ENCODE results near the gene EGFR.

Gene EGFR

GRCh38 chr7:55086413-55087201 lies 67.8 kb downstream of the EGFR start:
- Histone ChIP-seq H3K4me1 (ENCODE audit: control insufficient read depth in 2 of 2, insufficient read depth in 2 of 2, low read length in 2 of 2) (peaks cover 2 to 9% of the 10 kb centered on the region in 2 donors), H3K4me3 (ENCODE audit: low read length in 2 of 2) (peak overlapping the region in 1 of 2 donors; percentile 42), H3K27ac (ENCODE audit: low read depth in 2 of 2, low read length in 2 of 2) (peak overlapping the region; percentile 60 to 61), H3K9me3 (ENCODE audit: control insufficient read depth in 2 of 2, low read length in 2 of 2) (no peaks in the 10 kb centered on the region), H3K9ac (ENCODE audit: low read depth in 1 of 2, low read length in 2 of 2) (no peak overlapping the region), H3K36me3 (ENCODE audit: control insufficient read depth in 2 of 2, insufficient read depth in 2 of 2, low read length in 2 of 2) (peaks cover 0 to 8% of the 10 kb centered on the region in 2 donors), H3K27me3 (ENCODE audit: control insufficient read depth in 2 of 2, insufficient read depth in 2 of 2, low read length in 2 of 2) (no peaks in the 10 kb centered on the region)

- H3K9ac ChIP-seq (ENCODE audit: low read depth in 1 of 2, low read length in 2 of 2): no peak overlapping the region
- H3K36me3 ChIP-seq (ENCODE audit: control insufficient read depth in 2 of 2, insufficient read depth in 2 of 2, low read length in 2 of 2): peaks cover 0 to 8% of the 10 kb centered on the region in 2 donors
- H3K4me1 ChIP-seq (ENCODE audit: control insufficient read depth in 2 of 2, insufficient read depth in 2 of 2, low read length in 2 of 2): peaks cover 0 to 7% of the 10 kb centered on the region in 2 donors
- H3K27ac ChIP-seq (ENCODE audit: low read depth in 2 of 2, low read length in 2 of 2): peak overlapping the region in 1 of 2 donors; percentile 35
- H3K4me3 ChIP-seq (ENCODE audit: low read length in 2 of 2): no peak overlapping the region
- H3K27me3 ChIP-seq (ENCODE audit: control insufficient read depth in 2 of 2, insufficient read depth in 2 of 2, low read length in 2 of 2): no peaks in the 10 kb centered on the region
- no peaks in the 10 kb centered on the region for H3K9me3 ChIP-seq (ENCODE audit: control insufficient read depth in 2 of 2, low read length in 2 of 2)
Observed at GRCh38 chr7:55087521-55087961, 68.7 kb downstream of the EGFR start.

DNA sequence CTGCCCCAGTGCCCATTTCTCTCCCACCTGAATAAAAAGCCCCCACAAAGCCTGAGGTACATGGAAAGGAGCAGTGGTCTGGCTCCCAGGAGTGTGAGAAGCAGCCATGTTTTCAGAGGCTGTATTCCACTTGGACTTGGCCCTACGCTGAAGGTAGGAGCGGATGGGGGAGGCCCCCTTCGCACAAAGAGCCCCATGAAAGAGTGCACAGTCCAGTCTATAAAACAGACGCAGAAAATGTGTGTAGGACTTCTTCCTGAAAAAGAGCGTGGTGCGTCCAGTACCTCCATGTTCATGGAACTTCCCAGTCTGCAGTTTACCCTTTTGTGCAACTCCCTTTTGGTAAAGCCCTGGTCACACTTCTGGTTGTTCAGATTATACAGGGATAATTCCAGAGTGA lies 69.3 kb downstream of the EGFR start:
- Histone ChIP-seq H3K4me1 (ENCODE audit: control insufficient read depth in 2 of 2, insufficient read depth in 2 of 2, low read length in 2 of 2) (peaks cover 0 to 7% of the 10 kb centered on the region in 2 donors), H3K27ac (ENCODE audit: low read depth in 2 of 2, low read length in 2 of 2) (no peak overlapping the region), H3K36me3 (ENCODE audit: control insufficient read depth in 2 of 2, insufficient read depth in 2 of 2, low read length in 2 of 2) (peaks cover 0 to 3% of the 10 kb centered on the region in 2 donors)

GRCh38 chr7:55088620-55089019 lies 69.8 kb downstream of the EGFR start:
- Histone ChIP-seq H3K27ac (ENCODE audit: low read depth in 2 of 2, low read length in 2 of 2) (no peak overlapping the region), H3K36me3 (ENCODE audit: control insufficient read depth in 2 of 2, insufficient read depth in 2 of 2, low read length in 2 of 2) (no peaks in the 10 kb centered on the region), H3K27me3 (ENCODE audit: control insufficient read depth in 2 of 2, insufficient read depth in 2 of 2, low read length in 2 of 2) (no peaks in the 10 kb centered on the region), H3K9me3 (ENCODE audit: control insufficient read depth in 2 of 2, low read length in 2 of 2) (no peaks in the 10 kb centered on the region), H3K9ac (ENCODE audit: low read depth in 1 of 2, low read length in 2 of 2) (no peak overlapping the region), H3K4me1 (ENCODE audit: control insufficient read depth in 2 of 2, insufficient read depth in 2 of 2, low read length in 2 of 2) (peaks cover 0 to 7% of the 10 kb centered on the region in 2 donors), H3K4me3 (ENCODE audit: low read length in 2 of 2) (no peak overlapping the region)

More for the DNA sequence above, 69.3 kb downstream of the EGFR start:
- Histone ChIP-seq H3K4me3 (ENCODE audit: low read length in 2 of 2) (no peak overlapping the region), H3K9me3 (ENCODE audit: control insufficient read depth in 2 of 2, low read length in 2 of 2) (no peaks in the 10 kb centered on the region), H3K9ac (ENCODE audit: low read depth in 1 of 2, low read length in 2 of 2) (no peak overlapping the region), H3K27me3 (ENCODE audit: control insufficient read depth in 2 of 2, insufficient read depth in 2 of 2, low read length in 2 of 2) (no peaks in the 10 kb centered on the region)

DNA sequence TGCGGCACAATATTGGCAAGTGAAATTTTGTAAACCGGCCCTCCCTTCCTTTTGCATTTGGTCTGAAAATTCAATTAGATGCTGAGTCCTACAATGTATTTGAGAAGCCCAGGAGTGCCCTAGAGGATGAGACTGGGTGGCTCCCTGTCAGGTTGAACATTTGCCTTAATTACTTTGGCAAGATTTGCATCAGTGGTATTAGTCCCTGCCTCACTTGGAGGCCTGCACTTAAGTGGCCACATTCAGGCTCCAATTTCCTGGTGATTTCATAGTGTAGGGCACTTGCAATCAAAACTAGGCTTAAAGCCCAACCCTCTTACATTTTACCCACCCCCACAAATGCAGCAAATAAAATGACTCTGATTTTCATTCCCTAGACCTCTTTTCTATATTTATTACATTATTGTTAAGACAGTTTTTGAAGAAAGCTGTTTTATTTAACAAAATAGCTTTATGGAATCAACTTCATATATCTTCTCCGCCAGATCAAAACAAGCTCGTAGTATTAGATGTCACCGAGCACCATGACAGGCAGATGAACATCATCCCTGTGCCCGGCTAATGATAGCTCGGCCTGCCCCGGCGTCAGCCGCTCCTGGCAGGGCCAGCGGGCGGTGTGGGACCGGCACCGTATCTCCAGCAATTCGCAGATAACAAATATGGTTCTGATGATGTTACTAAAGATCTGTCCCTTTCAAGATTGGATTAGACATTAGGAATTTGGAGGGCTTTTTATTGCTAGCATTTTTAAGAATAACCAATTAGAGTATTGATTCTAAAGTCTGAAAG lies 73.6 kb downstream of the EGFR start:
- H3K27me3 ChIP-seq (ENCODE audit: control insufficient read depth in 2 of 2, insufficient read depth in 2 of 2, low read length in 2 of 2): no peaks in the 10 kb centered on the region
- H3K4me3 ChIP-seq (ENCODE audit: low read length in 2 of 2): no peak overlapping the region
- H3K4me1 ChIP-seq (ENCODE audit: control insufficient read depth in 2 of 2, insufficient read depth in 2 of 2, low read length in 2 of 2): peaks cover 0 to 3% of the 10 kb centered on the region in 2 donors
- H3K27ac ChIP-seq (ENCODE audit: low read depth in 2 of 2, low read length in 2 of 2): no peak overlapping the region
- H3K9ac ChIP-seq (ENCODE audit: low read depth in 1 of 2, low read length in 2 of 2): no peak overlapping the region
- no peaks in the 10 kb centered on the region for H3K36me3 ChIP-seq (ENCODE audit: control insufficient read depth in 2 of 2, insufficient read depth in 2 of 2, low read length in 2 of 2)
- H3K9me3 ChIP-seq (ENCODE audit: control insufficient read depth in 2 of 2, low read length in 2 of 2): no peaks in the 10 kb centered on the region

DNA sequence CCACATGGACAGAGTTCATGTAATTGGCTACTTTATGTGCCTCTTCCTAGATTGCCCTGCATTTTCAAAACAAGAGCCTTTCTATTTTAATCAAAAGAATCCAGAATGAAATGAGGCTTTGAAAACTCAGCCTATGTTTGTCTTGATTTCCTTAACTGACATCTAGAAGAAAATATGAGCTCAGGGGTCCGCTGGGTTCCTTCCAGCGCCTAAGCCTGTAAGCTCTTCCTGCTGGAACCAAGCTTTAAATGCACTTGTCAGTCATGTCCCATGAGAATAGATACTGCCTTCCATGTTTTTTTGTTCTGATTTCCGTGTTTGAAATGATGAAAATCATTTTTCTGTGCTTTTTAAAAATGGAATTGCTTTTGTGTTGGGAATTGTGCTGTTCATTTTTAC lies 74.2 kb downstream of the EGFR start:
- H3K4me3 ChIP-seq (ENCODE audit: low read length in 2 of 2): no peak overlapping the region
- H3K9ac ChIP-seq (ENCODE audit: low read depth in 1 of 2, low read length in 2 of 2): no peak overlapping the region
- no peaks in the 10 kb centered on the region for H3K27me3 ChIP-seq (ENCODE audit: control insufficient read depth in 2 of 2, insufficient read depth in 2 of 2, low read length in 2 of 2)
- no peak overlapping the region for H3K27ac ChIP-seq (ENCODE audit: low read depth in 2 of 2, low read length in 2 of 2)
- H3K4me1 ChIP-seq (ENCODE audit: control insufficient read depth in 2 of 2, insufficient read depth in 2 of 2, low read length in 2 of 2): peaks cover 0 to 3% of the 10 kb centered on the region in 2 donors
- H3K36me3 ChIP-seq (ENCODE audit: control insufficient read depth in 2 of 2, insufficient read depth in 2 of 2, low read length in 2 of 2): no peaks in the 10 kb centered on the region
- no peaks in the 10 kb centered on the region for H3K9me3 ChIP-seq (ENCODE audit: control insufficient read depth in 2 of 2, low read length in 2 of 2)

DNA sequence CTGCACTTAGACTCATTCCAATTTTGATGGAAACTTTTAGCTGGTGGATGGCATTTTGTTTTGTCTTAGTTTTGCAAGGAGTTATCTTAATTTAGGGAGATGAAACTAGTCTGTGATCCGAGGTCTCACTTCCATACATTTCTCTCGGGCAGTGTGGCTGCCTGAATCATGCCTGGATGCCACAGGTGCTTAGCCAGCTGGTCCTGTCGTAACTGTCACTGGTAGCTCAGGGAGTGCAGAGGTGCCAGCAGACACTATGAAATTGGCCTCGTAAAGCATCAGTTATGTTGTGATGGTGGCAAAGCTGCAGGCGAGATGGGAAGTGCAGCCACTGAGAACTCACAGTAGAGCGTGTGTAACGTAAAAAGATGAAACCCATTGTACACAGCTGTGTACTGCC lies 74.9 kb downstream of the EGFR start:
- Histone ChIP-seq H3K36me3 (ENCODE audit: control insufficient read depth in 2 of 2, insufficient read depth in 2 of 2, low read length in 2 of 2) (no peaks in the 10 kb centered on the region), H3K4me3 (ENCODE audit: low read length in 2 of 2) (no peak overlapping the region), H3K27ac (ENCODE audit: low read depth in 2 of 2, low read length in 2 of 2) (no peak overlapping the region), H3K9me3 (ENCODE audit: control insufficient read depth in 2 of 2, low read length in 2 of 2) (no peaks in the 10 kb centered on the region), H3K4me1 (ENCODE audit: control insufficient read depth in 2 of 2, insufficient read depth in 2 of 2, low read length in 2 of 2) (peaks cover 0 to 3% of the 10 kb centered on the region in 2 donors), H3K27me3 (ENCODE audit: control insufficient read depth in 2 of 2, insufficient read depth in 2 of 2, low read length in 2 of 2) (no peaks in the 10 kb centered on the region), H3K9ac (ENCODE audit: low read depth in 1 of 2, low read length in 2 of 2) (no peak overlapping the region)

DNA sequence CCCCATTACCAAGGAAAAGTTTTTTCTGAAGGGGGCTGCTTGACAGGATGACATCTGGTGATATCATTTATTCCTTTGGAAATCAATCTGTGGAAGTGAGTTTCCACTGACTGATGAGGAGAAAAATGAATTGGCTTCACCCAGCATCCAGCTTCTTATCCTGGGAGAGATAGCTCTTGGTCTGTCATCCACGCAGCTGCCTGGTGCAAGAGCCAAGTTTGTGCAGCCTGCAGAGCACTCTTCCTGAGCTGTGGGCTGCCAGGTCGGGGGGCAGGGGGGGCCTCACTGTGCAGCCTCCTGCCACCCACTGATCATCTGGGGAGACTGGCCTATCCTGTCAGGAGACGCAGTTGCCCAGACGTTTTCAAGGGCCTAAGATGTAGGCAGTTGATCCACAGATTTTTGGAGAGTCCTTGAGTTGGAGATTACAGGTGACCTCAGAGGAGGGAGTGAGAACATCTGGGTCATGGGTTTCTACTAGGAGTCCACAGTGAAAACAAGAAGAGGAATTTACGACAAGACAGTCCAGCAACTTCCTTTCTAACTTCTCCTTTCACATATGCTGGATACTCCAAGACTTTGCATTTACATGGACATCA lies 75.4 kb downstream of the EGFR start:
- Histone ChIP-seq H3K9ac (ENCODE audit: low read depth in 1 of 2, low read length in 2 of 2) (no peak overlapping the region), H3K4me3 (ENCODE audit: low read length in 2 of 2) (no peak overlapping the region), H3K9me3 (ENCODE audit: control insufficient read depth in 2 of 2, low read length in 2 of 2) (no peaks in the 10 kb centered on the region), H3K27ac (ENCODE audit: low read depth in 2 of 2, low read length in 2 of 2) (no peak overlapping the region), H3K4me1 (ENCODE audit: control insufficient read depth in 2 of 2, insufficient read depth in 2 of 2, low read length in 2 of 2) (peaks cover 0 to 3% of the 10 kb centered on the region in 2 donors), H3K36me3 (ENCODE audit: control insufficient read depth in 2 of 2, insufficient read depth in 2 of 2, low read length in 2 of 2) (no peaks in the 10 kb centered on the region), H3K27me3 (ENCODE audit: control insufficient read depth in 2 of 2, insufficient read depth in 2 of 2, low read length in 2 of 2) (no peaks in the 10 kb centered on the region)

DNA sequence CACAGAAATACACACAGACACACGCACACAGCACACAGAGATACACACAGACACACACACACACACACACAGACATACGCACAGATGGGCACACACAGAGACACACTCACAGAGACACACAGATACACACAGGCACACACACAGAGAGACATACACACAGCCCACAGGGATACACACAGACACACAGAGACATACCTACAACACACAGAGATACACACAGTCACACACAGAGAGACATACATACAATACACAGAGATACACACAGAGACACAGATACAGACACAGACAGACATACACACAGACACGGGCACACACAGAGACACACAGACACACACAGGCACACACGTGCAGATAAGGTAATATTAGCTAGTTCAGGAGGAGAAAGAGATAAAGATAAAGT lies 76.9 kb downstream of the EGFR start:
- Histone ChIP-seq H3K9ac (ENCODE audit: low read depth in 1 of 2, low read length in 2 of 2) (no peak overlapping the region), H3K36me3 (ENCODE audit: control insufficient read depth in 2 of 2, insufficient read depth in 2 of 2, low read length in 2 of 2) (no peaks in the 10 kb centered on the region), H3K27me3 (ENCODE audit: control insufficient read depth in 2 of 2, insufficient read depth in 2 of 2, low read length in 2 of 2) (no peaks in the 10 kb centered on the region), H3K27ac (ENCODE audit: low read depth in 2 of 2, low read length in 2 of 2) (no peak overlapping the region), H3K9me3 (ENCODE audit: control insufficient read depth in 2 of 2, low read length in 2 of 2) (no peaks in the 10 kb centered on the region), H3K4me3 (ENCODE audit: low read length in 2 of 2) (no peak overlapping the region), H3K4me1 (ENCODE audit: control insufficient read depth in 2 of 2, insufficient read depth in 2 of 2, low read length in 2 of 2) (peaks cover 3 to 4% of the 10 kb centered on the region in 2 donors)

- no peaks in the 10 kb centered on the region for H3K9me3 ChIP-seq (ENCODE audit: control insufficient read depth in 2 of 2, low read length in 2 of 2)
- no peak overlapping the region for H3K4me3 ChIP-seq (ENCODE audit: low read length in 2 of 2)
- no peak overlapping the region for H3K27ac ChIP-seq (ENCODE audit: low read depth in 2 of 2, low read length in 2 of 2)
- H3K36me3 ChIP-seq (ENCODE audit: control insufficient read depth in 2 of 2, insufficient read depth in 2 of 2, low read length in 2 of 2): no peaks in the 10 kb centered on the region
- H3K4me1 ChIP-seq (ENCODE audit: control insufficient read depth in 2 of 2, insufficient read depth in 2 of 2, low read length in 2 of 2): peaks cover 3 to 4% of the 10 kb centered on the region in 2 donors
- H3K9ac ChIP-seq (ENCODE audit: low read depth in 1 of 2, low read length in 2 of 2): no peak overlapping the region
- no peaks in the 10 kb centered on the region for H3K27me3 ChIP-seq (ENCODE audit: control insufficient read depth in 2 of 2, insufficient read depth in 2 of 2, low read length in 2 of 2)
Observed at GRCh38 chr7:55096323-55096722, 77.5 kb downstream of the EGFR start.

All from mucosa of rectum (tissue), 2 donors.